Dedifferentiated amniotic fluid mesenchymal stem cell (primary cell): Measurements from ENCODE around the gene NEURL1.
A peak's percentile ranks its signal among the peaks of the same experiment; 100 is the strongest.

ENCODE experiments used
- DNase-seq: peaks from one replicate; pipeline ENCODE4 v3.0.0-alpha.2; 2016; ENCODE audit errors: extremely low spot score

NEURL1 gene

GRCh38 chr10:103493362-103493915 lies at the start of gene NEURL1:
Gene NEURL1, plus strand, starts transcription at chr10:103493705. Its CDS starts 683 bp downstream, at chr10:103494388.
- DNase-seq = no peak

GRCh38 chr10:103444478-103444877 lies 49.0 kb upstream of the NEURL1 start:
- no peak for DNase-seq

- no peak for DNase-seq
Observed at GRCh38 chr10:103445366-103445765, 48.1 kb upstream of the NEURL1 start.

- DNase-seq = peak; percentile 23
Observed at GRCh38 chr10:103445767-103446567, 47.5 kb upstream of the NEURL1 start.

GRCh38 chr10:103447187-103447586 lies 46.3 kb upstream of the NEURL1 start:
- DNase-seq = no peak

GRCh38 chr10:103448746-103449145 lies 44.8 kb upstream of the NEURL1 start:
- peak; percentile 60 for DNase-seq

GRCh38 chr10:103449208-103450144 lies 44.0 kb upstream of the NEURL1 start:
- no peak for DNase-seq

GRCh38 chr10:103450201-103450695 lies 43.3 kb upstream of the NEURL1 start:
- DNase-seq = no peak

GRCh38 chr10:103451091-103451813 lies 42.3 kb upstream of the NEURL1 start:
- DNase-seq = peak; percentile 47

- DNase-seq = peak; percentile 51
Observed at GRCh38 chr10:103451831-103452505, 41.5 kb upstream of the NEURL1 start, which contains the start of gene CALHM2. Gene CALHM2, minus strand, starts transcription at chr10:103452370. Its CDS starts 2,429 bp downstream, at chr10:103449941.

GRCh38 chr10:103452506-103453230 lies 40.8 kb upstream of the NEURL1 start:
- no peak for DNase-seq

- DNase-seq = no peak
Observed at GRCh38 chr10:103454026-103454425, 39.5 kb upstream of the NEURL1 start.

- no peak for DNase-seq
Observed at GRCh38 chr10:103455235-103455634, 38.3 kb upstream of the NEURL1 start.

GRCh38 chr10:103456074-103456660 lies 37.3 kb upstream of the NEURL1 start:
- DNase-seq = no peak

- no peak for DNase-seq
Observed at GRCh38 chr10:103457176-103457712, 36.3 kb upstream of the NEURL1 start.

GRCh38 chr10:103457896-103458583 lies 35.5 kb upstream of the NEURL1 start:
- DNase-seq = no peak

GRCh38 chr10:103458720-103459119 lies 34.8 kb upstream of the NEURL1 start, which contains the start of gene CALHM1:
Gene CALHM1, minus strand, starts transcription at chr10:103458900. Its CDS starts 149 bp downstream, at chr10:103458751.
- no peak for DNase-seq

- DNase-seq = no peak
Observed at GRCh38 chr10:103459615-103460014, 33.9 kb upstream of the NEURL1 start.

- no peak for DNase-seq
Observed at GRCh38 chr10:103463499-103463898, 30.0 kb upstream of the NEURL1 start.
